HEK293 (cell line): ENCODE data around the gene MAML3.

Experiments used
- CTCF ChIA-PET: fragments of 350-600 bp; formaldehyde crosslinking; extraction: SDS; loops from one replicate; lab custom pipeline; 2021; ENCODE audit warnings: antibody characterized with exemption; lab: Yijun Ruan, JAX
- POLR2A ChIA-PET: fragments of 300-600 bp; formaldehyde crosslinking; extraction: SDS; loops from one replicate; lab custom pipeline; 2020; ENCODE audit warnings: antibody characterized with exemption, inconsistent platforms; lab: Yijun Ruan, JAX
- H3K27ac ChIP-seq: fragments of 200-500 bp; sonication (Bioruptor generic); 2 replicates; pipeline ENCODE4 v1.5.1; 2014; ENCODE audit warnings: low read depth, low read length, control low read depth, inconsistent platforms; ENCODE audit errors: extremely low read depth
- H3K36me3 ChIP-seq, 2 experiments: fragments of 200-500 bp in 1 of 2; sonication (Bioruptor generic) in 1 of 2; 1 replicate in 1 of 2; 2 replicates in 1 of 2; pipeline ENCODE4 v1.5.1; 2014 to 2017; ENCODE audit warnings: inconsistent platforms in 2 of 2, low read length in 2 of 2; ENCODE audit not compliant: control insufficient read depth in 2 of 2, insufficient read depth in 1 of 2
- H3K4me1 ChIP-seq: fragments of 200-500 bp; sonication (Bioruptor generic); 2 replicates; pipeline ENCODE4 v1.5.1; 2014; ENCODE audit warnings: mild to moderate bottlenecking, low read length, inconsistent platforms; ENCODE audit not compliant: control insufficient read depth, insufficient read depth
- H3K4me3 ChIP-seq: 2 replicates; pipeline ENCODE4 v1.5.1; 2011; ENCODE audit warnings: low read depth, mild to moderate bottlenecking, control low read depth, low read length, moderate library complexity
- H3K9me3 ChIP-seq: fragments of 200-500 bp; sonication (Bioruptor generic); 2 replicates; pipeline ENCODE4 v1.5.1; 2014; ENCODE audit warnings: low read depth, low read length, inconsistent platforms; ENCODE audit not compliant: control insufficient read depth, insufficient read depth
- GLIS1 ChIP-seq: fragments of 450-650 bp; formaldehyde crosslinking; IDR thresholded peaks from 2 replicates; pipeline ENCODE4 v1.5.1; 2016; ENCODE audit warnings: missing biosample characterization, missing genetic modification characterization
- PRDM4 ChIP-seq: fragments of 450-650 bp; formaldehyde crosslinking; IDR thresholded peaks from 2 replicates; pipeline ENCODE4 v1.5.1; 2017; ENCODE audit warnings: missing biosample characterization, missing genetic modification characterization
- REST ChIP-seq: fragments of 450-650 bp; formaldehyde crosslinking; IDR thresholded peaks from 2 replicates; pipeline ENCODE4 v1.5.1; 2016; ENCODE audit warnings: missing biosample characterization, missing genetic modification characterization
- ZNF140 ChIP-seq: fragments of 450-650 bp; formaldehyde crosslinking; IDR thresholded peaks from 2 replicates; pipeline ENCODE4 v1.5.1; 2016; ENCODE audit warnings: missing biosample characterization, missing genetic modification characterization
- ZNF280D ChIP-seq: fragments of 450-650 bp; formaldehyde crosslinking; IDR thresholded peaks from 2 replicates; pipeline ENCODE4 v1.5.1; 2016; ENCODE audit warnings: missing biosample characterization, missing genetic modification characterization
- ZNF335 ChIP-seq: fragments of 450-650 bp; formaldehyde crosslinking; conservative IDR thresholded peaks from 2 replicates; pipeline ENCODE4 v1.5.1; 2016; ENCODE audit warnings: missing biosample characterization, missing genetic modification characterization
- ZNF362 ChIP-seq: fragments of 450-650 bp; formaldehyde crosslinking; IDR thresholded peaks from 2 replicates; pipeline ENCODE4 v1.5.1; 2016; ENCODE audit warnings: missing biosample characterization, missing genetic modification characterization
- ZNF404 ChIP-seq: fragments of 450-650 bp; formaldehyde crosslinking; IDR thresholded peaks from 2 replicates; pipeline ENCODE4 v1.5.1; 2017; ENCODE audit warnings: missing biosample characterization, missing genetic modification characterization
- ZNF521 ChIP-seq: fragments of 450-650 bp; formaldehyde crosslinking; IDR thresholded peaks from 2 replicates; pipeline ENCODE4 v1.5.1; 2017; ENCODE audit warnings: missing biosample characterization, mild to moderate bottlenecking, missing genetic modification characterization
- ZNF529 ChIP-seq: fragments of 450-650 bp; formaldehyde crosslinking; IDR thresholded peaks from 2 replicates; pipeline ENCODE4 v1.5.1; 2017; ENCODE audit warnings: missing genetic modification characterization, missing biosample characterization; ENCODE audit not compliant: insufficient replicate concordance
- ZNF701 ChIP-seq: fragments of 450-650 bp; formaldehyde crosslinking; IDR thresholded peaks from 2 replicates; pipeline ENCODE4 v1.5.1; 2016; ENCODE audit warnings: missing biosample characterization, missing genetic modification characterization
- ZNF791 ChIP-seq: fragments of 450-650 bp; formaldehyde crosslinking; IDR thresholded peaks from 2 replicates; pipeline ENCODE4 v1.5.1; 2016; ENCODE audit warnings: missing biosample characterization, missing genetic modification characterization

The MAML3 gene

GRCh38 chr4:140042634-140043033 is 111.3 kb downstream of the MAML3 start (continued):
- no peak for TF ChIP-seq ZNF362 (tag by site-specific recombination)

- CTCF ChIA-PET = no interaction called here
- no peaks in the 10 kb centered on the region for H3K9me3 ChIP-seq
- H3K36me3 ChIP-seq = no peaks in the 10 kb centered on the region
- H3K4me3 ChIP-seq = no peak overlapping the region
- H3K27ac ChIP-seq = no peak overlapping the region
- POLR2A ChIA-PET = no interaction called here
- peak; percentile 53 for TF ChIP-seq PRDM4 (tag by site-specific recombination)
- TF ChIP-seq REST = no peak
- TF ChIP-seq, all 188 proteins: peak for 1
- H3K4me1 ChIP-seq = 0 out of 2 replicates have a peak, but pooled peaks cover 2% of the 10 kb centered on the region
Observed at GRCh38 chr4:140038031-140038533, 115.9 kb downstream of the MAML3 start.

GRCh38 chr4:140037353-140038030 is 116.5 kb downstream of the MAML3 start:
- Histone ChIP-seq H3K4me3 (no peak overlapping the region), H3K4me1 (0 out of 2 replicates have a peak, but pooled peaks cover 2% of the 10 kb centered on the region), H3K27ac (no peak overlapping the region), H3K36me3 (no peaks in the 10 kb centered on the region), H3K9me3 (no peaks in the 10 kb centered on the region)
- ChIA-PET POLR2A (no interaction called here), CTCF (no interaction called here)
- TF ChIP-seq ZNF701 (tag by site-specific recombination) (no peak), ZNF404 (tag by site-specific recombination) (no peak), ZNF335 (0 out of 2 replicates have a peak, but pooled peaks have one; percentile 37), GLIS1 (tag by site-specific recombination) (0 out of 2 replicates have a peak, but pooled peaks have one; percentile 16)

GRCh38 chr4:140031706-140032105 is 122.3 kb downstream of the MAML3 start:
- CTCF ChIA-PET = no interaction called here
- POLR2A ChIA-PET = no interaction called here
- Histone ChIP-seq H3K9me3 (no peaks in the 10 kb centered on the region), H3K4me3 (no peak overlapping the region), H3K27ac (no peak overlapping the region), H3K36me3 (no peaks in the 10 kb centered on the region), H3K4me1 (no peaks in the 10 kb centered on the region)
- TF ChIP-seq ZNF791 (tag by site-specific recombination) (no peak), ZNF280D (tag by site-specific recombination) (no peak), ZNF521 (tag by site-specific recombination) (no peak), ZNF529 (tag by site-specific recombination) (no peak), ZNF140 (tag by site-specific recombination) (no peak)
